K562 (cell line): ENCODE data around the gene NEK4. TPM values are rescaled to one million over a fixed set of nuclear protein-coding genes. Genes with fewer than 3 reads are reported as not detected.

Experiments used
- ATAC-seq: fragments of 200-7000 bp; cut with Tn5 transposase; 3 replicates; pipeline ENCODE4 v1.9.1; 2020; ENCODE audit warnings: moderate library complexity
- BruUV-seq: library from RNA; stranded (reverse); fragments of 400-500 nt; replicated peaks from 2 replicates; lab custom pipeline; 2021; lab: Mats Ljungman, UMichigan
- CTCF ChIA-PET: fragments of 300-600 bp; formaldehyde crosslinking; extraction: SDS; loops from one replicate; lab custom pipeline; 2021; ENCODE audit warnings: low intra/inter-chr PET ratio; lab: Yijun Ruan, JAX
- POLR2A ChIA-PET: fragments of 300-600, 350-650 bp; sonication (Branson Sonifier 250); formaldehyde crosslinking; extraction: SDS; loops from one replicate; lab custom pipeline; 2021; ENCODE audit warnings: antibody characterized with exemption, inconsistent platforms; lab: Yijun Ruan, JAX
- DNase-seq, 4 experiments: peaks; one replicate each; pipeline versions ENCODE4 v3.0.0 to v3.0.0-alpha.2; 2011 to 2018; ENCODE audit warnings: low spot score in 3 of 4, mixed read lengths in 3 of 4; ENCODE audit errors: extremely low read depth in 1 of 4
- FAIRE-seq: peaks from 2 replicates; lab custom pipeline; 2011; peaks lifted over from hg19 to GRCh38; lab: Jason Lieb, UNC
- H2AFZ ChIP-seq: 2 replicates; pipeline ENCODE4 v1.6.0; 2011; ENCODE audit warnings: low read depth, low read length, control low read depth, inconsistent platforms
- H3K27ac ChIP-seq: fragments of 200-600 bp; 3 replicates; pipeline ENCODE4 v1.8.0; 2011; ENCODE audit warnings: low read depth, mild to moderate bottlenecking, control low read depth, inconsistent platforms, low read length, moderate library complexity, mixed read lengths; ENCODE audit errors: extremely low read depth
- H3K27me3 ChIP-seq, 2 experiments: fragments of 300-600 bp in 1 of 2; 2 replicates in 1 of 2; 3 replicates in 1 of 2; pipeline versions ENCODE4 v1.6.0 to v1.8.0; 2011; ENCODE audit warnings: inconsistent platforms in 2 of 2, low read length in 2 of 2, mild to moderate bottlenecking in 1 of 2, mixed read lengths in 1 of 2, moderate library complexity in 1 of 2; ENCODE audit not compliant: control insufficient read depth in 2 of 2, insufficient read depth in 2 of 2
- H3K36me3 ChIP-seq: fragments of 300-600 bp; 3 replicates; pipeline ENCODE4 v1.8.0; 2011; ENCODE audit warnings: mild to moderate bottlenecking, low read length, inconsistent platforms; ENCODE audit not compliant: control insufficient read depth, insufficient read depth
- H3K4me1 ChIP-seq, 2 experiments: fragments of 200-600 bp in 1 of 2; replicated peaks in 1 of 2; 2 replicates in 1 of 2; 3 replicates in 1 of 2; pipeline versions ENCODE4 v1.5.1 to v1.8.0; 2011; ENCODE audit warnings: inconsistent platforms in 2 of 2, low read length in 2 of 2, mild to moderate bottlenecking in 1 of 2, mixed read lengths in 1 of 2, moderate library complexity in 1 of 2; ENCODE audit not compliant: control insufficient read depth in 2 of 2, insufficient read depth in 2 of 2
- H3K4me2 ChIP-seq: 2 replicates; pipeline ENCODE4 v1.6.1; 2011; ENCODE audit warnings: low read length, control low read depth, inconsistent platforms, mixed read lengths; ENCODE audit not compliant: insufficient read depth
- H3K4me3 ChIP-seq: fragments of 200-600 bp; sonication (generic), shearing (Covaris generic); 2 replicates; pipeline ENCODE4 v1.5.1; 2016; ENCODE audit warnings: control low read depth, inconsistent platforms
- H3K79me2 ChIP-seq: fragments of 200-600 bp; 3 replicates; pipeline ENCODE4 v1.8.0; 2011; ENCODE audit warnings: low read length, inconsistent platforms; ENCODE audit not compliant: control insufficient read depth, insufficient read depth
- H3K9ac ChIP-seq, 2 experiments: 2 replicates each; pipeline versions ENCODE4 v1.6.0 to v1.6.1; 2011; ENCODE audit warnings: low read depth in 2 of 2, low read length in 2 of 2, control low read depth in 1 of 2, inconsistent platforms in 1 of 2, mild to moderate bottlenecking in 1 of 2, mixed read lengths in 1 of 2; ENCODE audit not compliant: insufficient read depth in 1 of 2
- H3K9me1 ChIP-seq: one replicate; pipeline ENCODE4 v1.6.0; 2011; ENCODE audit warnings: inconsistent platforms, mild to moderate bottlenecking, low read length, moderate library complexity; ENCODE audit not compliant: control insufficient read depth, insufficient read depth
- H3K9me3 ChIP-seq: replicated peaks from 2 replicates; pipeline ENCODE4 v1.5.1; 2011; ENCODE audit warnings: low read depth, low read length, inconsistent platforms; ENCODE audit not compliant: control insufficient read depth, insufficient read depth
- H4K20me1 ChIP-seq: replicated peaks from 2 replicates; pipeline ENCODE4 v1.6.1; 2011; ENCODE audit warnings: low read length, inconsistent platforms, mixed read lengths; ENCODE audit not compliant: control insufficient read depth, insufficient read depth
- CBX5 ChIP-seq: IDR thresholded peaks from 2 replicates; pipeline ENCODE4 v1.6.1; 2014; ENCODE audit warnings: low read depth, borderline replicate concordance
- FOXM1 ChIP-seq, 2 experiments: fragments of 450-650 bp in 1 of 2; sonication (generic) in 1 of 2; formaldehyde crosslinking in 1 of 2; IDR thresholded peaks; 2 replicates each; pipeline versions ENCODE4 v1.6.1 to v1.9.0; 2017 to 2022; ENCODE audit warnings: low read depth in 2 of 2, mild to moderate bottlenecking in 2 of 2, missing genetic modification reagents in 1 of 2, moderate library complexity in 1 of 2
- HNRNPH1 ChIP-seq: fragments of 200-400 bp; formaldehyde crosslinking; optimal IDR thresholded peaks from 2 replicates; pipeline ENCODE3; 2017; ENCODE audit warnings: low read depth, mild to moderate bottlenecking, low read length, moderate library complexity
- KDM4B ChIP-seq, 2 experiments: fragments of 450-650 bp in 1 of 2; sonication (generic) in 1 of 2; IDR thresholded peaks; 2 replicates each; pipeline ENCODE4 v1.6.1; 2016 to 2017; ENCODE audit warnings: borderline replicate concordance in 2 of 2, antibody characterized with exemption in 1 of 2, low read depth in 1 of 2, mild to moderate bottlenecking in 1 of 2
- MTA3 ChIP-seq: fragments of 450-650 bp; formaldehyde crosslinking; IDR thresholded peaks from 2 replicates; pipeline ENCODE4 v1.6.1; 2017; ENCODE audit warnings: mild to moderate bottlenecking, borderline replicate concordance
- NCOA1 ChIP-seq: fragments of 450-650 bp; IDR thresholded peaks from 2 replicates; pipeline ENCODE4 v1.6.1; 2016; ENCODE audit warnings: low read depth
- NCOR1 ChIP-seq: fragments of 450-650 bp; IDR thresholded peaks from 2 replicates; pipeline ENCODE4 v1.6.1; 2016; ENCODE audit warnings: mild to moderate bottlenecking, moderate library complexity
- NEUROD1 ChIP-seq: fragments of 150-350 bp; IDR thresholded peaks from 2 replicates; pipeline ENCODE4 v1.6.1; 2014; ENCODE audit warnings: borderline replicate concordance, low read length, low read depth; ENCODE audit not compliant: partially characterized antibody
- PHB2 ChIP-seq: fragments of 450-650 bp; IDR thresholded peaks from 2 replicates; pipeline ENCODE4 v1.6.1; 2017; ENCODE audit warnings: low read depth
- POLR2G ChIP-seq: fragments of 200-400 bp; formaldehyde crosslinking; IDR thresholded peaks from 2 replicates; pipeline ENCODE4 v1.6.1; 2017; ENCODE audit warnings: low read depth, mild to moderate bottlenecking, antibody characterized with exemption, low read length, moderate library complexity
- RAD21 ChIP-seq, 2 experiments: fragments of 250-450 bp in 1 of 2; fragments of 450-650 bp in 1 of 2; sonication (Bioruptor Pico) in 1 of 2; formaldehyde crosslinking in 1 of 2; IDR thresholded peaks in 1 of 2; conservative IDR thresholded peaks in 1 of 2; 2 replicates each; pipeline versions ENCODE4 v1.4.0 to v1.8.0; 2020 to 2022; ENCODE audit warnings: mild to moderate bottlenecking in 2 of 2, moderate library complexity in 1 of 2
- RFX1 ChIP-seq: fragments of 450-650 bp; IDR thresholded peaks from 2 replicates; pipeline ENCODE4 v1.6.1; 2016; ENCODE audit warnings: mild to moderate bottlenecking, moderate library complexity
- XRCC4 ChIP-seq: IDR thresholded peaks from one replicate; pipeline ENCODE4 v1.6.1; 2011; ENCODE audit not compliant: insufficient read depth, insufficient read length; ENCODE audit errors: extremely low read depth
- ZNF175 ChIP-seq: fragments of 200-800 bp; sonication (Bioruptor generic); IDR thresholded peaks from 2 replicates; pipeline ENCODE4 v1.6.1; 2016; ENCODE audit warnings: low read depth, mild to moderate bottlenecking, missing genetic modification characterization, missing compliant biosample characterization
- ZNF431 ChIP-seq: sonication (generic); formaldehyde crosslinking; IDR thresholded peaks from 2 replicates; pipeline ENCODE4 v1.8.0; 2022; ENCODE audit warnings: mild to moderate bottlenecking, missing genetic modification reagents
- WGBS: fragments of 100-300 bp; shearing (Covaris generic); methylation state at CpG from one replicate; pipeline ENCODE4 v1.1.6; 2016; ENCODE audit warnings: low coverage, mixed read lengths; ENCODE audit not compliant: insufficient coverage; ENCODE audit errors: missing lambda C conversion rate; 5-methylcytosine and 5-hydroxymethylcytosine counted together
- in situ Hi-C: fragments of 300-500 bp; cut with MboI; formaldehyde crosslinking; loops from 4 replicates; pipeline ENCODE4 v1.15.0; 2018; ENCODE audit warnings: inconsistent platforms, mixed read lengths
- intact Hi-C: fragments of 100-400 bp; cut with micrococcal nuclease; formaldehyde crosslinking; loops from 2 replicates; pipeline ENCODE4 v1.14.2; 2022
- polyA plus RNA-seq, 8 experiments: library from polyadenylated mRNA; depleted of rRNA in 4 of 8; stranded (reverse) in 5 of 8; unstranded in 3 of 8; fragments of >200 nt; fragmentation: Nextera tagmentation in 2 of 8; fragmentation: Illumina TruSeq in 1 of 8; extraction: Ambion mirVana in 2 of 8; extraction: Trizol in 1 of 8; gene quantifications; 2 replicates each; pipeline versions ENCODE4 v1.2.1 to v1.2.3, GENCODE V29; 2011 to 2014; ENCODE audit warnings: inconsistent platforms in 1 of 8, missing spikeins in 1 of 8
- total RNA-seq, 7 experiments: library from RNA; depleted of rRNA in 6 of 7; stranded (reverse); fragments of >200 nt in 6 of 7; fragmentation: Illumina TruSeq in 2 of 7; extraction: Trizol in 2 of 7; gene quantifications; 2 replicates each; pipeline versions ENCODE4 v1.2.1 to v1.2.3, GENCODE V29; 2011 to 2021; ENCODE audit warnings: low replicate concordance in 1 of 7
- TF ChIP-seq, protein P1 (sequence below), 3 experiments: IDR thresholded peaks in 2 of 3; conservative IDR thresholded peaks in 1 of 3; 2 replicates each; pipeline ENCODE4 v1.5.1; 2011 to 2012; ENCODE audit warnings: low read length in 3 of 3, mild to moderate bottlenecking in 3 of 3, control low read depth in 2 of 3, improper control_type of control experiment in 1 of 3, inconsistent platforms in 1 of 3, low read depth in 1 of 3, mixed read lengths in 1 of 3, moderate library complexity in 1 of 3; ENCODE audit not compliant: insufficient read depth in 2 of 3
- TF ChIP-seq, protein P2 (sequence below): fragments of 450-650 bp; IDR thresholded peaks from 2 replicates; pipeline ENCODE4 v1.7.1; 2018; ENCODE audit warnings: mild to moderate bottlenecking, low read depth; ENCODE audit not compliant: partially characterized antibody

NEK4 gene
- total and polyA plus RNA-seq, 9 of the 15 experiments (the other 6 are each of a cell fraction or from before 2014, with no cell fraction given) = 5.8 to 23.1 (median 16.6) TPM

DNA sequence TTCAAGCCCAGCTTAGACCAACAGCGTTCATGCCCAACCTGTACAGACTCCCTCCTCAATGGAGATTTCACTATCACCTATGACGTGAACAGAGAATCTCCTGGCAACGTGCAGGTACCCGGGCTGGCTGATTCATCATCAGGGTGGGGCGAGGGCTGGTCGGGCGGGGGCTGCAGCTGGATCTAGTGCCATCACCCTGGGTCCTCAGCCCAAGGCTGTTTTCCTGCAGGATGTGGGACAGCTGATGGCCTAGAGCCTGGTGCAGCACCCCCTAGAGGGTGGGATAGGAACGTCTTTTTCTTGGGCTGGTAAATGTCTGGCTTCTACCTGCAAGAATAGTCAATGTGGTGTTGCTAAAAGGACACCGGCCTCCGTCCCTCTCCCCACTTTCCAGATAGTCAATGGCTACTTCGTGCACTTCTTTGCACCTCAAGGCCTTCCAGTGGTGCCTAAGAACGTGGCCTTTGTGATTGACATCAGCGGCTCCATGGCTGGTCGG lies 28.3 kb upstream of the NEK4 start:
- Histone ChIP-seq H3K27ac (no peak overlapping the region), H3K4me2 (no peak overlapping the region), H3K27me3 (peaks cover 0 to 7% of the 10 kb centered on the region in 2 experiments; a peak in 1 of 5 replicates), H3K4me1 (peaks cover 0 to 14% of the 10 kb centered on the region in 2 experiments; a peak in 2 of 5 replicates), H3K36me3 (no peaks in the 10 kb centered on the region), H3K9me3 (no peaks in the 10 kb centered on the region), H3K4me3 (no peak overlapping the region), H2AFZ (no peak overlapping the region), H3K79me2 (no peaks in the 10 kb centered on the region), H3K9me1 (no peaks in the 10 kb centered on the region), H3K9ac (no peak overlapping the region), H4K20me1 (no peaks in the 10 kb centered on the region)
- in situ Hi-C loops = no loop called here
- WGBS = 6% methylated on average over 10 of the region's 14 CpGs
- intact Hi-C loops = no loop called here
- no TSS peak for BruUV-seq
- ChIA-PET POLR2A (interaction anchor here (1.0 kb wide), 1 partner anchor 28 kb away, joined by 5 read pairs; the partner anchor contains the start of gene NEK4), CTCF (interaction anchor here (1.2 kb wide), 1 partner anchor 56 kb away, joined by 3 read pairs; no protein-coding TSS in a partner anchor)
- ATAC-seq (peak; percentile 83), FAIRE-seq (peak; percentile 81), DNase-seq (peak; percentile 41 to 66 (median 64))
- TF ChIP-seq, protein P1, sequence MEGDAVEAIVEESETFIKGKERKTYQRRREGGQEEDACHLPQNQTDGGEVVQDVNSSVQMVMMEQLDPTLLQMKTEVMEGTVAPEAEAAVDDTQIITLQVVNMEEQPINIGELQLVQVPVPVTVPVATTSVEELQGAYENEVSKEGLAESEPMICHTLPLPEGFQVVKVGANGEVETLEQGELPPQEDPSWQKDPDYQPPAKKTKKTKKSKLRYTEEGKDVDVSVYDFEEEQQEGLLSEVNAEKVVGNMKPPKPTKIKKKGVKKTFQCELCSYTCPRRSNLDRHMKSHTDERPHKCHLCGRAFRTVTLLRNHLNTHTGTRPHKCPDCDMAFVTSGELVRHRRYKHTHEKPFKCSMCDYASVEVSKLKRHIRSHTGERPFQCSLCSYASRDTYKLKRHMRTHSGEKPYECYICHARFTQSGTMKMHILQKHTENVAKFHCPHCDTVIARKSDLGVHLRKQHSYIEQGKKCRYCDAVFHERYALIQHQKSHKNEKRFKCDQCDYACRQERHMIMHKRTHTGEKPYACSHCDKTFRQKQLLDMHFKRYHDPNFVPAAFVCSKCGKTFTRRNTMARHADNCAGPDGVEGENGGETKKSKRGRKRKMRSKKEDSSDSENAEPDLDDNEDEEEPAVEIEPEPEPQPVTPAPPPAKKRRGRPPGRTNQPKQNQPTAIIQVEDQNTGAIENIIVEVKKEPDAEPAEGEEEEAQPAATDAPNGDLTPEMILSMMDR (IDR thresholded peaks at IDR 0.05 in 2 of 3, conservative IDR thresholded peaks at IDR 0.05 in 1 of 3; ENCODE audit: insufficient read depth in 2 of 3, low read depth in 1 of 3, low read length in 3 of 3) = peak; percentile 53 to 64 (median 54)
- no peak for TF ChIP-seq XRCC4
- TF ChIP-seq POLR2G = no peak
- TF ChIP-seq RAD21 (CRISPR knock-in tag; conservative IDR thresholded peaks at IDR 0.05 in 1 of 2, IDR thresholded peaks at IDR 0.05 in 1 of 2) = peak in 1 of 2 experiments; percentile 16; a peak in 1 of 4 replicates
- no peak for TF ChIP-seq RFX1
- TF ChIP-seq KDM4B (IDR thresholded peaks at IDR 0.05; ENCODE audit: borderline replicate concordance in 2 of 2, low read depth in 1 of 2) = no peak
- TF ChIP-seq MTA3 = no peak
- no peak for TF ChIP-seq ZNF175 (CRISPR knock-in tag)
- no peak for TF ChIP-seq CBX5
- no peak for TF ChIP-seq FOXM1 (IDR thresholded peaks at IDR 0.05; ENCODE audit: low read depth)
- TF ChIP-seq FOXM1 (CRISPR knock-in tag; IDR thresholded peaks at IDR 0.05; ENCODE audit: low read depth) = no peak
- no peak for TF ChIP-seq PHB2
- no peak for TF ChIP-seq NCOR1
- TF ChIP-seq ZNF431 (CRISPR knock-in tag) = no peak
- no peak for TF ChIP-seq HNRNPH1
- no peak for TF ChIP-seq NEUROD1
- TF ChIP-seq, protein P2, sequence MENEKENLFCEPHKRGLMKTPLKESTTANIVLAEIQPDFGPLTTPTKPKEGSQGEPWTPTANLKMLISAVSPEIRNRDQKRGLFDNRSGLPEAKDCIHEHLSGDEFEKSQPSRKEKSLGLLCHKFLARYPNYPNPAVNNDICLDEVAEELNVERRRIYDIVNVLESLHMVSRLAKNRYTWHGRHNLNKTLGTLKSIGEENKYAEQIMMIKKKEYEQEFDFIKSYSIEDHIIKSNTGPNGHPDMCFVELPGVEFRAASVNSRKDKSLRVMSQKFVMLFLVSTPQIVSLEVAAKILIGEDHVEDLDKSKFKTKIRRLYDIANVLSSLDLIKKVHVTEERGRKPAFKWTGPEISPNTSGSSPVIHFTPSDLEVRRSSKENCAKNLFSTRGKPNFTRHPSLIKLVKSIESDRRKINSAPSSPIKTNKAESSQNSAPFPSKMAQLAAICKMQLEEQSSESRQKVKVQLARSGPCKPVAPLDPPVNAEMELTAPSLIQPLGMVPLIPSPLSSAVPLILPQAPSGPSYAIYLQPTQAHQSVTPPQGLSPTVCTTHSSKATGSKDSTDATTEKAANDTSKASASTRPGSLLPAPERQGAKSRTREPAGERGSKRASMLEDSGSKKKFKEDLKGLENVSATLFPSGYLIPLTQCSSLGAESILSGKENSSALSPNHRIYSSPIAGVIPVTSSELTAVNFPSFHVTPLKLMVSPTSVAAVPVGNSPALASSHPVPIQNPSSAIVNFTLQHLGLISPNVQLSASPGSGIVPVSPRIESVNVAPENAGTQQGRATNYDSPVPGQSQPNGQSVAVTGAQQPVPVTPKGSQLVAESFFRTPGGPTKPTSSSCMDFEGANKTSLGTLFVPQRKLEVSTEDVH = no peak
- TF ChIP-seq NCOA1 = no peak
